Heart left ventricle (tissue), 13 donors: ENCODE data around the gene N4BP2L2.

Experiments
- CTCF ChIP-seq, 12 donors: fragments of 200-600 bp; sonication (generic) in 4 of 12; IDR thresholded peaks; one replicate each; pipeline versions ENCODE4 v1.5.0 to v1.8.0; 2018 to 2022; ENCODE audit warnings: antibody characterized with exemption in 12 of 12, mild to moderate bottlenecking in 5 of 12
- POLR2A ChIP-seq, 2 donors: fragments of 450-650 bp; IDR thresholded peaks; one replicate each; pipeline ENCODE4 v1.6.1; 2017; ENCODE audit warnings: antibody characterized with exemption in 2 of 2, mild to moderate bottlenecking in 2 of 2, moderate library complexity in 2 of 2
- donor health status: ischemic (EF 13 %, LVEDD 7.1; RV severe dilation, severe dysfunction).
- donor health status: DM: no; HTN: yes; CAD: no.
- donor health status: DM: no; HTN: no; CAD: no.
- donor health status: ischemic (EF 25% LVEDD 6.9; RV normal size, moderate dysfunction).
- donor health status: ischemic (EF 25% LVEDD 5.7; RV mildly dilated, moderate dysfunction).
- donor health status: ischemic (EF 35%, LVEDD 5.7; RV mildly dilated, moderate dysfunction).
- donor health status: nonischemic (EF 11% LVEDD 7.7; RV severe dilation, severe dysfunction).
- donor health status: DM: yes; HTN: yes; CAD: no.
- donor health status: PGD.
- donor health status: ischemic (EF 29% LVEDD 5.4; RV normal size, mild dysfunction).
- donor health status: nonischemic (EF 23%, LVEDD 6.1; RV moderate dilation, normal function).

- TF ChIP-seq CTCF (IDR thresholded peaks at IDR 0.05): no peak
- TF ChIP-seq POLR2A (IDR thresholded peaks at IDR 0.05): no peak
These were observed 413 bp downstream of the N4BP2L2 start for GRCh38 chr13:32538143-32538620.
